Measurements from ENCODE around the gene SLC22A23.
A peak's percentile ranks its signal among the peaks of the same experiment; 100 is the strongest.

Gene SLC22A23, protein sequence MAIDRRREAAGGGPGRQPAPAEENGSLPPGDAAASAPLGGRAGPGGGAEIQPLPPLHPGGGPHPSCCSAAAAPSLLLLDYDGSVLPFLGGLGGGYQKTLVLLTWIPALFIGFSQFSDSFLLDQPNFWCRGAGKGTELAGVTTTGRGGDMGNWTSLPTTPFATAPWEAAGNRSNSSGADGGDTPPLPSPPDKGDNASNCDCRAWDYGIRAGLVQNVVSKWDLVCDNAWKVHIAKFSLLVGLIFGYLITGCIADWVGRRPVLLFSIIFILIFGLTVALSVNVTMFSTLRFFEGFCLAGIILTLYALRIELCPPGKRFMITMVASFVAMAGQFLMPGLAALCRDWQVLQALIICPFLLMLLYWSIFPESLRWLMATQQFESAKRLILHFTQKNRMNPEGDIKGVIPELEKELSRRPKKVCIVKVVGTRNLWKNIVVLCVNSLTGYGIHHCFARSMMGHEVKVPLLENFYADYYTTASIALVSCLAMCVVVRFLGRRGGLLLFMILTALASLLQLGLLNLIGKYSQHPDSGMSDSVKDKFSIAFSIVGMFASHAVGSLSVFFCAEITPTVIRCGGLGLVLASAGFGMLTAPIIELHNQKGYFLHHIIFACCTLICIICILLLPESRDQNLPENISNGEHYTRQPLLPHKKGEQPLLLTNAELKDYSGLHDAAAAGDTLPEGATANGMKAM

DNA sequence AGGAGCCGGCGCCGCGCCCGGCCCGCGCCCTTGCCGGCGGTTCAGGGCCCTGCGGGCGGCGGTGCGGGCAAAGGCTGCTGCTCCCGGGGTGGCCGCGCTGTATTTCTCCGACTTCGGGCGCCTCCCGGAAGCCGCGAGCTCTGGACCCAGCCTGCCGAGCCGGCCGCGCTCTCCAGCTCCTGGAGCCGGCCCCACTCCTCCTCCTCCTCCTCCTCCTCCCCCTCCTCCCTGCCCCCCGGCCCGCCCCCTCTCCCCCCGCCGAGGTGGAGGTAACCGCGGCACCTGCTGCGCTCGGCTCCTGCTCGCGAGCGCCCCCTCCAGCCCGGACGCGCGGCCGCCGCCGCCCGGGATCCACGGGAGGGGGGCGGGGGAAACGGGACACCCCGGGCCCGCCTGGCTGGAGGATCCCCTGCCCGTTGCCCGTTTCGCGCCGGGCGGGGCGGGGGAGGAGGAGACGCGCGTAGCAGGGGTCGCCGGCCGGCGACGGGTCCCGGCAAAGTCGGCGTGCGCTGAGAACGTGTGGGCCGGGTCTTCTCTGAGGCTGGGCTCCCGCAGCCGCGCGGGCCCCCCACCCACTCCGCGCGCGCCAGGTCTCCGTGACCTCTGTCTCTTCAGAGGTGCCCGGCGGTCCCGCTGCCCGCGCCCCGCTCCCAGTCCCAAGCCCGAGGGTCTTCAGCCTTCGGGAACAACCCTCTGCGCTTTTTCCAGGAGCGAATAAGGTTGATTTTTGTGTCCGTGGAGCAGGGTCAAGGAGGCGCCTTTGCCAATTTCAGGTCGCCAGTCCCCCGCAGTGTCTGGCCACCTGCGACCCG lies at the start of gene SLC22A23:
Gene SLC22A23, minus strand, starts transcription at position 153 of the 812 bp plus-strand sequence. CDS start 491 bp downstream, outside the sequence.
- peak; percentile 95 for DNase-seq

DNA sequence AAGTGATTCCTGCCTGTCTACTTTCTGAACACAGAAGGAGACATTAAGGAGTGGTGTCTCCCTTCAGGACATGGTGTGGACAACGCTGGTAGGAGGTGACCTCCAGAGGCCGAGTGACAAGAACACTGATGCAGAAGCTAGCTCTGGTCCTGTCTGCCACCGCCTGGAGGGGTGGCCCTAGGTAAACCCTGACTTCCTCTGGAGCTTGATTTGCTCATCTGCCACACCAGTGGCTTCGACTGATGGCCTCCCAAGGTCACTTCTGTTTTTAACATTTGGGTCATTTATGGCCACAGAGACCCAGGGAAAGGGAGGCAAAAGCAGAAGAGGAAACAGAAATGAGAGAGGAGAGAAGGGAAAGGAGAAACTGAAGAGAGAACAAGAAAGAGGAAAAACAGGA lies 49.4 kb upstream of the SLC22A23 start:
- DNase-seq: no peak

DNA sequence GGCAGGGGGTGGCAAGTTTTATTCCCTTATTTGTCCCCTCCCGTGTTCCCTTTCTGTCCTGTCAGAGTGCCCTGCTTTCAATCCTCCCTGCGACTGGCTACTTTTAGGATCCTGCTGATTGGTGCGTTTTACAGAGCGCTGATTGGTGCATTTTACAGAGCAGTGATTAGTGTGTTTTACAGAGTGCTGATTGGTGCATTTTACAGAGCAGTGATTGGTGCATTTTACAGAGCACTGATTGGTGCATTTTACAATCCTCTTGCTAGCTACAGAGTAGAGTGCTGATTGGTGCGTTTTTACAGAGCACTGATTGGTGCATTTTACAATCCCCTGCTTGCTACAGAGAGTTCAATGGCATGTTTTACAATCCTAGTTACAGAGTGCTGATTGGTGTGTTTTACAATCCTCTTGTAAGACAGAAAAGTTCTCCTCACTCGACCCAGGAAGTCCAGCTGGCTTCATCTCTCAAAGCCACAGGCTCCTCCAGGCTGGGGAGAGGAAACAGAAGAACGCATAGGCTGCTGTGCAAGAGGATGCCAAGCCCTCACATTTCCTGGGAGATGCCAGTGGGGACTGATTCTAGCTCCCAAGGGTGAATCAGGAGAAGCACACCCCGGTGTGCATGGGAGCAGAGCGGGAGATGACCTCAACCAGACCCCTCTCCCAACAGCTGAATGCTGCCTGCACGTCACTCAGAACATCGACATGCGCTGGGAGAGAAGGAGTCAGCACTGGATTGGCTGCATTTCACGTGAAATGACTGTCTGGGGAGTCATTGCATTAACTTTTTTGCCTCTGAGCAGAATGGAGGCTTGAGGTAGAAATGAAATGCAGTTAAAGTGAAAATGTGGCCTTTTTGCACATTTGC lies 48.3 kb upstream of the SLC22A23 start:
- no peak for DNase-seq

DNA sequence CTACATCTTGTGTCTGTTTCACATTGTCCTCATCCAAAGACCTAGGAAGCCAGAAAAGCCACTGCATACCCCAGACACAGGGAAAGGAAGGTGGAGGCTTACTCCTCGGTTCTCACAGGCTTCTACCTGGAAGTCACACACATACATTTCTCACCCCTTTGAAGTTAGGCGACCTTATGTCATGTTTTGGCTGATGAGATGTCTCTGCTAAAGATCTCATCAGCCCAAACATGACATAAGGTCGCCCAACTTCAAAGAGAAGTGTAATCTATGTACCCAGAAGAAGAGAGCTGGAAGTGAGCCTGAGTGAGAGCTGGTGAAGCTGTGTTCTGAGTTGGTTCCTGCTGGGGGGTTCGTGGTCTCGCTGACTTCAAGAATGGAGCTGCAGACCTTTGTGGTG lies 47.5 kb upstream of the SLC22A23 start:
- no peak for DNase-seq

DNA sequence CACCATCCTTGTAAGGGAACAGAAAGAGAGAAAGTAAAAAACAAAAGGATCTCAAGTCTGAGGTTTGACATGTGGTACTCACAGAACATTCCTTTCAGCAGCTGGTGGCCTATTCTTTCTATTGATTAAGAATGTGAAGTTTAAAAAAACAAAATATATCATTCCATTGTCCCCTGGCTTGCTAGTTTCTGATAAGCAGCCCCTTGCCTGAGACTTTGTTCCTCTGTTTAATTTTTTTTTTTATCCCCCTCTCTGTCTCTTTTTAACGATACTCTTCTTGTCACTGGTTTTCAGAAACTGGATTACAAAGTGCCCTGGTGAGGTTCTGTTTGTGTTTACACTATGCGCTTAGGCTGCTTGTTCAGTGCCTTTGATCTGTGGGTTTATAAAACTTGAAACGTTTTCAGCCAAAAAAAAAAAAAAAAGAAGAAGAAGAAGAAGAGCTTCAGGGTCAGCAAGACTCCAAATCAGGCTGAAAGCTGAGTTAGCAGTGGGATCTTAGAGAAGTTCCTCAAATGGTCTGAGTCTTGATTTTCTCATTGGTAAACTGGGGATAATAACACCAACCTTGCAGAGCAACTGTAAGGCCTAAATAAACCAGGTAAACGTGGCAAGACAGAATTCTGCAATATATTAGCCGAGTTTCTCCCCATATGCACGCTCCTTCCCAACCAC lies 45.1 kb upstream of the SLC22A23 start:
- no peak for DNase-seq

DNA sequence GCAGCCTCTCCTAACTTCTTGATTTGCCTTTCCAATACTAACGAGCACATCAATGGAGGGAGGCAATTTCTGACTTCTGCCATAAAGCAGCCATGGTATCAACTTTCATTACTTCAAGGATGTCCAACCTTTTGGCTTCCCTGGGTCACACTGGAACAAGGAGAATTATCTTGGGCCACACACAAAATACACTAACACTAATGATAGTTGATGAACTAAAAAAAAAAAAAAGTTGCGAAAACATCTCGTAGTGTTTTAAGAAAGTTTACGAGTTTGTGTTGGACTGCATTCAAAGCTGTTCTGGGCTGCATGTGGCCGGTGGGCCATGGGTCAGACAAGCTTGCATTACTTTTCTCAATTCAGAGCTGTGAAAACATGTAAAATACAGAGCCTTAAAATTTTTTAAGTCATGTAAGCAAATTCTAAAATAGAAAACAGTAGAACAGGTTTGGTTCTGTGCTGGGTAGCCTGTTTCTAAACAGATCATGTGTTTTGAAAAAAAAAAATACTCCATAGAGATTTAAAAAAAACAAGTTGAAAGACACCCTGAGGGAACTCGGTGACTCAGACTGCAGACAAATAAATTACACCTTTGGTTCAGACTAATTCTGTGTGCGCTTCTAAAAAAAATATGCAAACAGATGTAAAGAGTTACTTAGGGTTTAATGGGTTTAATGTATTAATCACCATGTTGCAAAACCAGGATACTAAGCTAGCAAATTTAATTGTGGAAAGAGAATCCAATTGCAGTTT lies 43.6 kb upstream of the SLC22A23 start:
- DNase-seq: no peak

DNA sequence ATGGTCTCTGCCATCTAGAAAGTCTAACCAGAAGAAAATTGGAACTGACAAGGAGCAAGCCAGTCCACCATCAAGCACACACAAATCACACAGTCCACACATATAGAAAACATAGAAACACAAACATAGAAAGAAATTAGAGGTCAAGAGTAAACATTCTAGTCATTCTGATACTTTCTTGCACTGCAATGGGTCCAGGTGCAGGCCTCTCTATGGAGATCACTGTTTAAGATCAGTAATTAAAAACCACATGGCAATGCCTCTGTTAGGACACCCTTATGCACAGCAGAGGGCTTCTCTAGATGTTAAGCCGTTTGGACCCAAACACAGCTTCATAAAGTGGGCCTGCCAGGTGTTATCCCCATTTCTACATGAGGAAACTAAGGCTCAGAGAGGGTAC lies 42.8 kb upstream of the SLC22A23 start:
- no peak for DNase-seq

DNA sequence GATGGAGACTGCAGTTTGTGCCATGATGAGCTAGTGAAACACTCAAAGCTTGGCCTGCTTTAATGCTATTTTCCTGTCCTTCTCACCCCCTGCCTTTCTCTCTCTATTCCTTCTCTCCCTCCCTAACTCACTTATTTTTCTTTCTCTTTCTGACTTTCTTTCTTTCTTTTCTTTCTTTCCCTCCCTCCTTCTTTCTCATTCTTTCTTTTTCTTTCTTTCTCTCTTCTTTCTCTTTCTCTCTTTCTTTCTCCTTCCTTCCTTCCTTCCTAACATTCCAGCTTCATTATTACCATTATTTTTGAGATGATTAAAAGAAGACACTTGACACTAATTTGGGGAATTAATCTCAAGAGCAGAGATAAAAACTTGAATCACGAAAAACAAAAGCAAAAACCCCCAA lies 39.5 kb upstream of the SLC22A23 start:
- no peak for DNase-seq

DNA sequence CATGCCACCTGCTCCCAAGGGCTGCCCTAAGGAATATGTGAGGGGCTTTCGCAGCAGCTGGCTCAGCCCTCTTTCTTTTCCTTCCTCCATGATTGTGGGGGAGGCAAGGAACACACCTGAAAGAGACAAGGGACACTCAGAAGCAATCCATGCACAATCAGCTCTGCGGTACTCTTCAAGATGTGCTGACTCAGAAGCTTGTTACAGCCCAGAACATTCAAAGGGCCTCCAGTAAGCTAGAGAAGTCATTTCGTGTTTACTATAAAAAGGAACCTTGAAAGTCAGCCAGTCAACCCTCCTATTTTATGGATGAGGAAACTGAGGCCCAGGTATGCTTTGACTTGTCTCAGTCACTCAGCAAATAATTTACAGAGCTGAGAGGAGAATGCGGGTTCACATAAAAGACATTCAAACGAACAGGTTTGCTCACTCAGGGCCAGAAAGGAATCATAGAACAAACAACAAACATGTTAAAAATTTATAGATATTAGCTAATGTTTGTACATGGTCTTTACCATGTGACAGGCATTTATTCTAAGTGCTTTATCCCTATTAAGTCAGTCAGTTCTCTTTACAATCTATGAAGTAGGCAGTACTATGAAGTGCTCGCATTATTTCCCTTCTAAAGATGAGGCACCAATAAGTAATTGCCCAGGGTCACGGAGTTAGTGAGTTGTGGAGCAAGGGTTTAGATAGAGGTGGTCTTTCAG lies 37.7 kb upstream of the SLC22A23 start:
- DNase-seq: no peak

DNA sequence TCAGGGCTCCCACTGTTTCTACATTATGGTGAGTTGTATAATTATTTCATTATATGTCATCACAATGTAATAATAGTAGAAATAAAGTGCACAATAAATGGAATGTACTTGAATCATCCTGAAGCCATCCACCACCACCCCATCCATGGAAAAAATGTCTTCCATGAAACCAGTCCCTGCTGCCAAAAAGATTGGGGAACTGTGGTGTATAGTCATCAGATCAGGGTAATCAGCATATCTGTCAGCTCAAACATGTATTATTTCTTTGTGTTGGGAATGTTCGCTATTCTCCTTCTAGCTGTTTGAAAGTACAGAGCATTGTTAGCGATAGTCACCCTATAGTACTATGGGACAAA lies 33.8 kb upstream of the SLC22A23 start:
- no peak for DNase-seq

DNA sequence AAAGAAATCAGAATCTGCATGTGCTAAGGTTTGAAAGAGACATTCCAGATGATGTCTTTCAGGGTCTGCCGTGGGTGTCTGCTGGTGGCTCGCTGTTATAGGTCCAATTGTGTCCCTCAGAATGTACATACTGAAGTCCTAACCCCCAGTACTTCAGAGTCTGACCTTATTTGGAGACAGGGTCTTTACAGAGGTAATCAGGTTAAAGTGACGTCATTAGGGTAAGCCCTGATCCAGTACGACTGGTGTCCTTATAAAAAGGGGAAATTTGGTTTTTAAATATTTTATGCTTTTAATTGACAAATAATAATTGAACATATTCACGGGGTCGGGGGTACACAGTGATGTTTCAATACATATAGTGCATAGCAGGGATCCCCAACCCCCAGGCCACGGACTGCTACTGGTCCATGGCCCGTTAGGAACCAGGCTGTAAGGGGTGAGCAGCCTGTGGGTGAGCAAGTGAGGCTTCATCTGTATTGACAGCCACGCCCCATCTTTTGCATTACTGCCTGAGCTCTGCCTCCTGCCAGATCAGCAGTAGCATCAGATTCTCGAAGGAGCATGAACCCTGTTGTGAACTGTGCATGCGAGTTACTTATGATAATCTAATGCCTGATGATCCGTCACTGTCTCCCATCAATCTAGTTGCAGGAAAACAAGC lies 33.2 kb upstream of the SLC22A23 start:
- DNase-seq: no peak

DNA sequence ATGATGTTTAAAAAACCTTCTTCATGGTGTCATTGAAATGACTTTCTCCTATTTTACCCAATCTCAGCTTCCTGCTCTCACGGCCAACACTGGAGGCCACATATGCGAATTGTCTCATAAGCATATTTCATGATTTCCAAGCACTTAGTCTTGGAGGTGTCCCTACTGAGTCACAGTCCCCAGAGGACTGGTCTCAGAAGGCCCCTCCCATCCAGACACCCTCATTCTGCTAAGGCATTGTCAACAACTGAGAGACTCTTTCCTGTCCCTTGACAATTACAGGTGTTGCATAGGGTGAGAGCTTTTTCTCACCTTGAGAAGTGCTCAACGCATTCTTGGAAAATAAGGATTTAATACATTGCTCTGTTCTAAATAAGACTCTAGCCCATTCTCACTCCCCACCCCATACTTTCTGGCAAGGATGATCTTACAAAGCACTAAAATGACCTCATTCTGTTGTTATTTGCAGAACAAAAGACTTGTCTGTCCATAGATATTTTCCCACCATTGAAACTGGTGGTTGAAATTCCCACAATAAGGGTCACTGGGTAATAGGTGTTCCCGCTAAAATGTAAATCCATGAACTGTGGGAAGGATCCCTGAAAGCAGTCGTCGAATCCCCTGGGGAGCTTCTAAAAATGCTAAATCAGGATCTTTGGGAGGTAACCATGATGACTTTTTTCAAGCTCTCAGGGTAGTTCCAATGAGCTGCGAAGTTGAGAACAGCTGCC lies 32.3 kb upstream of the SLC22A23 start:
- DNase-seq: no peak

DNA sequence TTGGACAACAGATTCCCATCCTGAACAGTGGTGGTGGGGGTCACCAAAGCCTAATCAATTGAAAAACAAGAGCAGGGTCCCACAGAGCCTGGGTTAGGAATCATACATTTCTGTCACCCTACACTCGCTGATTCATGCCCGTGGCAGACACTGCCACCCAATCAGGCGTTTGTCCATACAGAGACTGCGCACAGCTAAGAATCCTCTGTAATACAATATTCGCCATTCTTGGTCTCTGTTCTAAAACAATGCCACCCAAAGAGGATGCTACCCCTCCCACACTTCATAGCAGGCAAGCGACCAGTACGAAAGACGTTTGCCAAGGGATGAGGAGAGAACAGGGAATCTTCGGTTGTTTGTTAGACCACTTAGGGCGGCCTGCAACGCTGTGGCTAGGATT lies 28.1 kb upstream of the SLC22A23 start:
- no peak for DNase-seq

DNA sequence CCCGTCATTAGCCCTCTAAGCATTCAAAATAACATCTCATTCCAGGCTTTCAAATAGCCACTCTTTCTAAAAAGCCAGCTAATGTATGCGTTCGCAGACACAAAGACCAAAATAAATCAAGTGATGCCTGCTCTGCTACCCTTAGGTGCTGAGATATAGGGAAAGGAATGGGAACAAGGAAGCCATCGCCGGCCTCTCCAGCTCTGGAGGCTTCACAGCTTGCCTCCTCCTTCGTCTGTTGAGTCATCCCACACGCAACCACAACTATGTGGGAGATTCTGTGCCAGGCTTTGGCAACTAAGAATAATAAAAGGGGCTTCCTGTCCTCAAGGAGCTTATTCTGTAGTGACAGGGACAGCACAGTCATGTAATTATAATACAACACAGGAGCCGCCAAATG lies 27.3 kb upstream of the SLC22A23 start:
- no peak for DNase-seq

DNA sequence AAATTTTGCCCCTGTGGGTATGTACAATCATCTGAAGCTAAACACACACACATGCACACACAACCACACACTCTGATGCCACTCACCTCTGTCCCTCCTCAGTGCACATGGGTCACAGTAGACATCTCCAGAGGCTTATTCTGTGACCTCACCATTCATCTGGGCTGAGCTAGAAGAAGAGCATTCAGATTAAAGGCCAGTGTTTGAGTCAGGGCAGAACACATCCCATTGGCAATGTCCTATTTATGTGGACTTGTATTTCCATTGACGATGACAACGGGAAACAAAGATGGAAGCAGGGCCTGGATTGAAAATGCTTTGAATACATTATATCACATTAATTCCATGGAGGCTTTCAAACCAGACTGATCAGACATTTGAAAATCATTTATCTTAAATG lies 26.8 kb upstream of the SLC22A23 start:
- DNase-seq: no peak

DNA sequence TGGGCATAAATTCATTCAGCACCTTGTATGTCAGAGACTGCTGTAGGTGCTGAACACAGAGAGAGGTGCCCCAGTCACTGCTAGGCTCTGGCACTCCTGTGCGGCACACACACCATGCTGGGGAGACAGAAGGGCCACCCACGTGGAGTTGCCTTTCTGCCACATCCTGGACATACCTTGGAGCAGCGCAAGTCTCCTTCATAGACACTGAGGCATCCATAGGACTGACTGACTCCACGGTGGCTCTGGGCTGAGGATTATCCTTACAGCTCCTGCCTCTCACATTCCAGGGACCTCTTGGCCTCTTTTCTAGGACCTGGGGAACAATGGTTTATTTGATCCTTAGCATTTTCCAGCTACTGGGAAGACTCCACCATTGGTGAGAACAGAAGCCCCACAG lies 26.0 kb upstream of the SLC22A23 start:
- no peak for DNase-seq

DNA sequence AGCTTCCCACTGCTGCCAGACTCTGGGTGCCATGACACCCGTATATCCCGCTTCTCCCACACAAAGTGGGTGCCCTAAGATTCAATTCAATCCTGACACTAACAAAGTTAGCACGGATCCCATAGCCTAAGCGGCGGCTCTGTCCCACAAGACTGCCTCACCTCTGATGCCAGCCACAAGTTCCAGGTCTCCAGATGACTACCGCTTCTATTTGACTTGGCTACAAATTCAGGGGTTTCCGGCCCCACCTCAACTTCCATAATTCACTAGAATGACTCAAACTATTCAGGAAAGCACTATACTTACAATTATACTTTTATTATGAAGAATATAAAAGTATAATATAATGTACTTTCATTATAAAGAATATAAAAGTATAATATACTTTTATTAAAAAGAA lies 24.8 kb upstream of the SLC22A23 start:
- DNase-seq: no peak

DNA sequence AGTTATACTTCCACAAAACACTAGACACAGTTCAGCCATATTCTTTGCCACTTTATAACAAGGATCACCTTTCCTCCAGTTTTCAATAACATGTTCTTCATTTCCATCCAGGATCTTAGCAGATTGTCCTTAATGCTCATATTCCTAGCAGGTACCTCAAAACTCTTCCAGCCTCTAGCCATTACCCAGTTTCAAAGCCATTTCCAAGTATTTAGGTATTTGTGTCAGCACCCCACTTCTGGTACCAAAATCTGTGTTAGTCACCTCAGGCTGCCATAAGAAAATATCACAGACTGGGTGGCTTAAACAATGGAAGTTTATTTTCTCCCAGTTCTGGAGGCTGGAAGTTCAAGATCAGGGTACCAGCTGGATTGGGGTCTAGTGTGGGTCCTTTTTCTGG lies 23.2 kb upstream of the SLC22A23 start:
- DNase-seq: no peak

DNA sequence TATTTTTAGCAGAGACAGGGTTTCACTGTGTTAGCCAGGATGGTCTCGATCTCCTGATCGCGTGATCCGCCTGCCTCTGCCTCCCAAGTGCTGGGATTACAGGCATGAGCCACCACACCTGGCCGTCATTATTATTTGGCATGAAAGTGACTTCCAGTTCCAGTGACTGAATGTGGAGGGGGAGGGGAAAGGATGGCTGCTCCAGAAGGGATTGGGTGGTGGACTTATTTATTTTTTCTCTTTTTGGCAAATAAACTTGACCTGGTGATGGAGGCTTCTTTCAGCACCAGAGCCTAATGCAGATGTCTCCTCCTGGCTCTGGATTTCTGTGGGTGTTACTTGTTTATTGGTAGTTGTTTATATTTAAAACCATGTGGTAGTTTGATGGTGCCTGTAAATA lies 16.9 kb upstream of the SLC22A23 start:
- no peak for DNase-seq
